ENCODE results near the gene ZDHHC13. TPM values are rescaled to one million over a fixed set of nuclear protein-coding genes. Genes with fewer than 3 reads are reported as not detected.

ZDHHC13 gene
- polyA plus RNA-seq, 1 donor from 2014 or later: 70.0 TPM

DNA sequence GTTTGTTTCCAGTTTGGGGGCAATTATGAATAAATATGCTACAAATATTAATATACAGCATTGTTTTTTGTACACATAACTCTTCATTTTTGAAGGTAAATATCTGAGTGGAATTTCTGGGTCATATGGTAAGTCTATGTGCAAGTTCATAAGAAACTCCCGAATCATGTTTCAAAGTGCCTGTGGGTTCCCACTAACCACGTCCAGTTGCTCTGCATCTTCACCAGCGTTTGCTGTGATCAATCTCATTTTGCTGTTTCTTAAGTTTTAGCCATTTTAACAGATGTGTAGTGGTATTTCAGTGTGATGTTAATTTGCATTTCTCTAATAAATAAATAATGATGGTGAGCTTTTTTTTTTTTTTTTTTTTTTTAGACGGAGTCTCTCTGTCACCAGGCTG lies 99.1 kb downstream of the ZDHHC13 start:
- no peak overlapping the region for H3K4me3 ChIP-seq (ENCODE audit: low read length)
- no peaks in the 10 kb centered on the region for H3K27me3 ChIP-seq (ENCODE audit: insufficient read depth, low read depth, low read length)
- no peaks in the 10 kb centered on the region for H3K9me3 ChIP-seq (ENCODE audit: low read length)
- no peaks in the 10 kb centered on the region for H3K79me2 ChIP-seq (replicated peaks; ENCODE audit: insufficient read depth, low read length)
- no peaks in the 10 kb centered on the region for H3K9me2 ChIP-seq (ENCODE audit: insufficient read depth, low read length)
- H3K4me2 ChIP-seq (ENCODE audit: low read length): no peak overlapping the region
- H3F3A ChIP-seq (ENCODE audit: insufficient read depth, low read length, poor library complexity, severe bottlenecking): no peaks in the 10 kb centered on the region
- no peaks in the 10 kb centered on the region for H4K20me1 ChIP-seq (ENCODE audit: insufficient read depth)
- H3K27ac ChIP-seq (ENCODE audit: low read length): no peak overlapping the region
- H3K9ac ChIP-seq (ENCODE audit: low read length): no peak overlapping the region
- no peaks in the 10 kb centered on the region for H3K36me3 ChIP-seq (ENCODE audit: insufficient read depth, low read length)
- no peak for TF ChIP-seq EP300 (conservative IDR thresholded peaks at IDR 0.05; ENCODE audit: poor library complexity, severe bottlenecking)
- TF ChIP-seq POLR2AphosphoS5 (IDR thresholded peaks at IDR 0.05): no peak
- TF ChIP-seq, protein P1, sequence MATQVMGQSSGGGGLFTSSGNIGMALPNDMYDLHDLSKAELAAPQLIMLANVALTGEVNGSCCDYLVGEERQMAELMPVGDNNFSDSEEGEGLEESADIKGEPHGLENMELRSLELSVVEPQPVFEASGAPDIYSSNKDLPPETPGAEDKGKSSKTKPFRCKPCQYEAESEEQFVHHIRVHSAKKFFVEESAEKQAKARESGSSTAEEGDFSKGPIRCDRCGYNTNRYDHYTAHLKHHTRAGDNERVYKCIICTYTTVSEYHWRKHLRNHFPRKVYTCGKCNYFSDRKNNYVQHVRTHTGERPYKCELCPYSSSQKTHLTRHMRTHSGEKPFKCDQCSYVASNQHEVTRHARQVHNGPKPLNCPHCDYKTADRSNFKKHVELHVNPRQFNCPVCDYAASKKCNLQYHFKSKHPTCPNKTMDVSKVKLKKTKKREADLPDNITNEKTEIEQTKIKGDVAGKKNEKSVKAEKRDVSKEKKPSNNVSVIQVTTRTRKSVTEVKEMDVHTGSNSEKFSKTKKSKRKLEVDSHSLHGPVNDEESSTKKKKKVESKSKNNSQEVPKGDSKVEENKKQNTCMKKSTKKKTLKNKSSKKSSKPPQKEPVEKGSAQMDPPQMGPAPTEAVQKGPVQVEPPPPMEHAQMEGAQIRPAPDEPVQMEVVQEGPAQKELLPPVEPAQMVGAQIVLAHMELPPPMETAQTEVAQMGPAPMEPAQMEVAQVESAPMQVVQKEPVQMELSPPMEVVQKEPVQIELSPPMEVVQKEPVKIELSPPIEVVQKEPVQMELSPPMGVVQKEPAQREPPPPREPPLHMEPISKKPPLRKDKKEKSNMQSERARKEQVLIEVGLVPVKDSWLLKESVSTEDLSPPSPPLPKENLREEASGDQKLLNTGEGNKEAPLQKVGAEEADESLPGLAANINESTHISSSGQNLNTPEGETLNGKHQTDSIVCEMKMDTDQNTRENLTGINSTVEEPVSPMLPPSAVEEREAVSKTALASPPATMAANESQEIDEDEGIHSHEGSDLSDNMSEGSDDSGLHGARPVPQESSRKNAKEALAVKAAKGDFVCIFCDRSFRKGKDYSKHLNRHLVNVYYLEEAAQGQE (IDR thresholded peaks at IDR 0.05; ENCODE audit: borderline replicate concordance): no peak
- TF ChIP-seq RAD21 (conservative IDR thresholded peaks at IDR 0.05): no peak
- TF ChIP-seq, protein P2, sequence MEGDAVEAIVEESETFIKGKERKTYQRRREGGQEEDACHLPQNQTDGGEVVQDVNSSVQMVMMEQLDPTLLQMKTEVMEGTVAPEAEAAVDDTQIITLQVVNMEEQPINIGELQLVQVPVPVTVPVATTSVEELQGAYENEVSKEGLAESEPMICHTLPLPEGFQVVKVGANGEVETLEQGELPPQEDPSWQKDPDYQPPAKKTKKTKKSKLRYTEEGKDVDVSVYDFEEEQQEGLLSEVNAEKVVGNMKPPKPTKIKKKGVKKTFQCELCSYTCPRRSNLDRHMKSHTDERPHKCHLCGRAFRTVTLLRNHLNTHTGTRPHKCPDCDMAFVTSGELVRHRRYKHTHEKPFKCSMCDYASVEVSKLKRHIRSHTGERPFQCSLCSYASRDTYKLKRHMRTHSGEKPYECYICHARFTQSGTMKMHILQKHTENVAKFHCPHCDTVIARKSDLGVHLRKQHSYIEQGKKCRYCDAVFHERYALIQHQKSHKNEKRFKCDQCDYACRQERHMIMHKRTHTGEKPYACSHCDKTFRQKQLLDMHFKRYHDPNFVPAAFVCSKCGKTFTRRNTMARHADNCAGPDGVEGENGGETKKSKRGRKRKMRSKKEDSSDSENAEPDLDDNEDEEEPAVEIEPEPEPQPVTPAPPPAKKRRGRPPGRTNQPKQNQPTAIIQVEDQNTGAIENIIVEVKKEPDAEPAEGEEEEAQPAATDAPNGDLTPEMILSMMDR (IDR thresholded peaks at IDR 0.05; ENCODE audit: poor library complexity, severe bottlenecking): no peak
- H2AFZ ChIP-seq (ENCODE audit: low read depth, low read length): no peak overlapping the region

GRCh38 chr11:19216709-19217374 lies 99.9 kb downstream of the ZDHHC13 start:
- TF ChIP-seq SMC3 (conservative IDR thresholded peaks at IDR 0.05; ENCODE audit: poor library complexity): no peak
- no peak for TF ChIP-seq RAD21 (conservative IDR thresholded peaks at IDR 0.05)
- TF ChIP-seq EZH2 (IDR thresholded peaks at IDR 0.05; ENCODE audit: borderline replicate concordance, insufficient read depth, low read length, poor library complexity, severe bottlenecking): no peak
- TF ChIP-seq POLR2AphosphoS5 (IDR thresholded peaks at IDR 0.05): no peak
- TF ChIP-seq, protein P2 (IDR thresholded peaks at IDR 0.05; ENCODE audit: poor library complexity, severe bottlenecking): no peak
- TF ChIP-seq EP300 (conservative IDR thresholded peaks at IDR 0.05; ENCODE audit: poor library complexity, severe bottlenecking): no peak
- TF ChIP-seq, protein P1 (IDR thresholded peaks at IDR 0.05; ENCODE audit: borderline replicate concordance): no peak
- no peak for TF ChIP-seq MXI1 (conservative IDR thresholded peaks at IDR 0.05; ENCODE audit: poor library complexity, severe bottlenecking)

More at GRCh38 chr11:19216709-19217374, 99.9 kb downstream of the ZDHHC13 start:
- Histone ChIP-seq H3K4me2 (ENCODE audit: low read length) (no peak overlapping the region), H3K27me3 (ENCODE audit: insufficient read depth, low read depth, low read length) (no peaks in the 10 kb centered on the region), H3K27ac (ENCODE audit: low read length) (no peak overlapping the region), H4K20me1 (ENCODE audit: insufficient read depth) (no peaks in the 10 kb centered on the region), H3K4me3 (ENCODE audit: low read length) (no peak overlapping the region), H3K9ac (ENCODE audit: low read length) (no peak overlapping the region), H3F3A (ENCODE audit: insufficient read depth, low read length, poor library complexity, severe bottlenecking) (no peaks in the 10 kb centered on the region), H3K9me2 (ENCODE audit: insufficient read depth, low read length) (no peaks in the 10 kb centered on the region), H2AFZ (ENCODE audit: low read depth, low read length) (no peak overlapping the region), H3K9me3 (ENCODE audit: low read length) (no peaks in the 10 kb centered on the region), H3K36me3 (ENCODE audit: insufficient read depth, low read length) (no peaks in the 10 kb centered on the region), H3K79me2 (replicated peaks; ENCODE audit: insufficient read depth, low read length) (no peaks in the 10 kb centered on the region)

Measured in neural cell (in vitro differentiated cells).